MM.1S (cell line): ENCODE results near the gene MELTF.

Source experiments
- EZH2 ChIP-seq: fragments of 300-600 bp; sonication (generic); optimal IDR thresholded peaks from 2 replicates; pipeline ENCODE3; 2017; ENCODE audit warnings: low read depth, mild to moderate bottlenecking, antibody characterized with exemption, low read length, mixed read lengths
- EZH2phosphoT487 ChIP-seq: fragments of 300-600 bp; sonication (generic); IDR thresholded peaks from 2 replicates; pipeline ENCODE4 v1.6.1; 2018; ENCODE audit warnings: antibody characterized with exemption, low read length
- TF ChIP-seq, protein P1 (sequence below): fragments of 300-600 bp; sonication (generic); IDR thresholded peaks from 2 replicates; pipeline ENCODE4 v1.5.1; 2016; ENCODE audit warnings: antibody characterized with exemption, low read length, mixed read lengths

DNA sequence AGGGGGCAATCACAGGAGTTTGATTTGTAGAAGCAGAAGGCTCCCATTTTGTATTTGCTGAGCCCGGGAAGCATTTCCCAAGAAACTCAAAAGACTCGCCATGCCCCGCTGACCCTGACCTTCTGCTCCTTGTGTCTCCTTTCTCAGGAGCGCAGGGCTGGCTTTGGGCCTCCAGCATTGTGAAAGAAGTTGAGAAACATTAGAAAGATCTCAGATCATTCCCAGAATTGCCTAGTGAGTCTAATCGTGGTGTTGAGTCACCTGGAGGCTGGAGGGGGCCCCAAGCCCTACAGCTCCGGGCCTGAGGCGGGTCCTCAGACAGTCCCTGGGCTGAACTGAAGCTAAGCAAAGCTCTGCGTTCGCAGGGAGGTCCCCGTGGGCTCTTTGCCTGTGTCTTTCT is 50.1 kb downstream of the MELTF start:
- TF ChIP-seq EZH2 (no peak), EZH2phosphoT487 (no peak)
- TF ChIP-seq, protein P1, sequence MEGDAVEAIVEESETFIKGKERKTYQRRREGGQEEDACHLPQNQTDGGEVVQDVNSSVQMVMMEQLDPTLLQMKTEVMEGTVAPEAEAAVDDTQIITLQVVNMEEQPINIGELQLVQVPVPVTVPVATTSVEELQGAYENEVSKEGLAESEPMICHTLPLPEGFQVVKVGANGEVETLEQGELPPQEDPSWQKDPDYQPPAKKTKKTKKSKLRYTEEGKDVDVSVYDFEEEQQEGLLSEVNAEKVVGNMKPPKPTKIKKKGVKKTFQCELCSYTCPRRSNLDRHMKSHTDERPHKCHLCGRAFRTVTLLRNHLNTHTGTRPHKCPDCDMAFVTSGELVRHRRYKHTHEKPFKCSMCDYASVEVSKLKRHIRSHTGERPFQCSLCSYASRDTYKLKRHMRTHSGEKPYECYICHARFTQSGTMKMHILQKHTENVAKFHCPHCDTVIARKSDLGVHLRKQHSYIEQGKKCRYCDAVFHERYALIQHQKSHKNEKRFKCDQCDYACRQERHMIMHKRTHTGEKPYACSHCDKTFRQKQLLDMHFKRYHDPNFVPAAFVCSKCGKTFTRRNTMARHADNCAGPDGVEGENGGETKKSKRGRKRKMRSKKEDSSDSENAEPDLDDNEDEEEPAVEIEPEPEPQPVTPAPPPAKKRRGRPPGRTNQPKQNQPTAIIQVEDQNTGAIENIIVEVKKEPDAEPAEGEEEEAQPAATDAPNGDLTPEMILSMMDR = no peak
